ENCODE measurements around the gene SCN2B. TPM values are rescaled to one million over a fixed set of nuclear protein-coding genes. Genes with fewer than 3 reads are reported as not detected.

Gene SCN2B
- total and polyA plus RNA-seq, 2 of the 4 experiments (the other 2 are of a cell fraction): under 0.01 to 0.05 TPM

DNA sequence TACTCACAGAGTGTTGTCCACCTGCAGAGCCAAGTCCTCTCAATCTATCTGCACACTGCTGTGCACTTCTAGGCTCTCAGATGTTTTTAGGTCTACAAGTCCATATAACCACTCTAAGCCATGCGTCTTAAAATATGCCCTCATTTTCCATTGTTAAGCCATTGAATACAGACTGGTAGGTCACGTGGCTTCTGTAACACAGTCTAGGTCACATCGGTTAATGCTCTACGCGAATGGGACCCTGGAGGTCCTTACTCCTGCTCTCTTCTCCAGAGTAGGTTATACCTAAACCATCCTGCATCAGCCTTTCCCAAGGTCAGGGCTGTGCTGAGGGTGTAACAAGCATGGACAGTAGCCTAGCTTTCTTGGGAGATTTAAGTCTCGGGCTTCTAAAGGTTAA is 47.6 kb upstream of the SCN2B start:
- Histone ChIP-seq H3K79me1 (ENCODE audit: low read depth in 1 of 2, low read length in 2 of 2) (no peaks in the 10 kb centered on the region), H3K9me3 (ENCODE audit: control insufficient read depth, insufficient read depth, low read length) (no peaks in the 10 kb centered on the region), H3K14ac (replicated peaks; ENCODE audit: low read depth, low read length) (no peak overlapping the region), H3K9me1 (ENCODE audit: insufficient read depth, low read length) (no peaks in the 10 kb centered on the region), H3K56ac (ENCODE audit: extremely low read depth, insufficient read depth, low read length) (no peak overlapping the region), H3K4me2 (ENCODE audit: low read depth, low read length) (no peak overlapping the region), H3K36me3 (ENCODE audit: control insufficient read depth, insufficient read depth, low read length) (no peaks in the 10 kb centered on the region), H3K18ac (ENCODE audit: low read depth, low read length) (no peak overlapping the region), H4K20me1 (ENCODE audit: insufficient read depth, low read length) (no peaks in the 10 kb centered on the region), H2BK15ac (ENCODE audit: low read depth, low read length) (no peak overlapping the region), H4K8ac (ENCODE audit: low read depth in 2 of 2, low read length in 2 of 2) (no peak overlapping the region), H2AK5ac (ENCODE audit: low read depth, low read length) (no peak overlapping the region), H2BK120ac (ENCODE audit: low read depth, low read length) (no peak overlapping the region), H3K23ac (ENCODE audit: low read depth, low read length) (no peak overlapping the region), H4K91ac (ENCODE audit: insufficient read depth, low read depth, low read length) (no peak overlapping the region), H2BK5ac (ENCODE audit: low read depth, low read length, poor library complexity, severe bottlenecking) (no peak overlapping the region), H3K27ac (ENCODE audit: insufficient read depth, low read length) (no peak overlapping the region), H3K27me3 (ENCODE audit: control insufficient read depth, insufficient read depth, low read length) (no peaks in the 10 kb centered on the region; the same call in 1 of the 2 replicates), H4K5ac (ENCODE audit: low read depth, low read length) (no peak overlapping the region), H2BK20ac (ENCODE audit: low read depth, low read length) (no peak overlapping the region), H2AK9ac (replicated peaks; ENCODE audit: low read depth, low read length, poor library complexity) (no peak overlapping the region), H2AFZ (replicated peaks; ENCODE audit: low read length, poor library complexity) (no peak overlapping the region), H3K9ac (ENCODE audit: low read depth, low read length) (no peak overlapping the region), H3K4ac (ENCODE audit: low read depth, low read length) (no peak overlapping the region), H3K4me3 (ENCODE audit: insufficient read depth, low read depth, low read length) (no peak overlapping the region), H3K4me1 (ENCODE audit: control insufficient read depth, insufficient read depth, low read length) (no peaks in the 10 kb centered on the region)
- 67% methylated on average over 1 of the region's 6 CpGs; no CpG with 5 or more reads in 1 of the 2 experiments for WGBS, 2 experiments (ENCODE audit: extremely low coverage in 2 of 2, insufficient read length in 1 of 2)
- TF ChIP-seq MAZ (IDR thresholded peaks at IDR 0.05; ENCODE audit: borderline replicate concordance, low read depth, low read length) (no peak), CHD1 (IDR thresholded peaks at IDR 0.05; ENCODE audit: low read depth, low read length) (no peak), RCOR1 (IDR thresholded peaks at IDR 0.05; ENCODE audit: insufficient replicate concordance, low read length) (no peak), SMC3 (IDR thresholded peaks at IDR 0.05; ENCODE audit: low read depth, low read length) (no peak), FOS (IDR thresholded peaks at IDR 0.05; ENCODE audit: low read depth, low read length) (no peak), BHLHE40 (IDR thresholded peaks at IDR 0.05; ENCODE audit: low read depth, low read length) (no peak), RFX5 (IDR thresholded peaks at IDR 0.05; ENCODE audit: low read depth, low read length) (no peak), MXI1 (IDR thresholded peaks at IDR 0.05; ENCODE audit: borderline replicate concordance, low read depth, low read length) (no peak), MAFK (IDR thresholded peaks at IDR 0.05; ENCODE audit: low read depth, low read length) (no peak), RAD21 (IDR thresholded peaks at IDR 0.05; ENCODE audit: low read length) (no peak)
- TF ChIP-seq, protein P1, sequence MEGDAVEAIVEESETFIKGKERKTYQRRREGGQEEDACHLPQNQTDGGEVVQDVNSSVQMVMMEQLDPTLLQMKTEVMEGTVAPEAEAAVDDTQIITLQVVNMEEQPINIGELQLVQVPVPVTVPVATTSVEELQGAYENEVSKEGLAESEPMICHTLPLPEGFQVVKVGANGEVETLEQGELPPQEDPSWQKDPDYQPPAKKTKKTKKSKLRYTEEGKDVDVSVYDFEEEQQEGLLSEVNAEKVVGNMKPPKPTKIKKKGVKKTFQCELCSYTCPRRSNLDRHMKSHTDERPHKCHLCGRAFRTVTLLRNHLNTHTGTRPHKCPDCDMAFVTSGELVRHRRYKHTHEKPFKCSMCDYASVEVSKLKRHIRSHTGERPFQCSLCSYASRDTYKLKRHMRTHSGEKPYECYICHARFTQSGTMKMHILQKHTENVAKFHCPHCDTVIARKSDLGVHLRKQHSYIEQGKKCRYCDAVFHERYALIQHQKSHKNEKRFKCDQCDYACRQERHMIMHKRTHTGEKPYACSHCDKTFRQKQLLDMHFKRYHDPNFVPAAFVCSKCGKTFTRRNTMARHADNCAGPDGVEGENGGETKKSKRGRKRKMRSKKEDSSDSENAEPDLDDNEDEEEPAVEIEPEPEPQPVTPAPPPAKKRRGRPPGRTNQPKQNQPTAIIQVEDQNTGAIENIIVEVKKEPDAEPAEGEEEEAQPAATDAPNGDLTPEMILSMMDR (conservative IDR thresholded peaks at IDR 0.05; ENCODE audit: low read depth, low read length): no peak
- TF ChIP-seq, protein P2, sequence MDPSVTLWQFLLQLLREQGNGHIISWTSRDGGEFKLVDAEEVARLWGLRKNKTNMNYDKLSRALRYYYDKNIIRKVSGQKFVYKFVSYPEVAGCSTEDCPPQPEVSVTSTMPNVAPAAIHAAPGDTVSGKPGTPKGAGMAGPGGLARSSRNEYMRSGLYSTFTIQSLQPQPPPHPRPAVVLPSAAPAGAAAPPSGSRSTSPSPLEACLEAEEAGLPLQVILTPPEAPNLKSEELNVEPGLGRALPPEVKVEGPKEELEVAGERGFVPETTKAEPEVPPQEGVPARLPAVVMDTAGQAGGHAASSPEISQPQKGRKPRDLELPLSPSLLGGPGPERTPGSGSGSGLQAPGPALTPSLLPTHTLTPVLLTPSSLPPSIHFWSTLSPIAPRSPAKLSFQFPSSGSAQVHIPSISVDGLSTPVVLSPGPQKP (IDR thresholded peaks at IDR 0.05; ENCODE audit: borderline replicate concordance, low read depth, low read length): no peak
- TF ChIP-seq, protein P3, sequence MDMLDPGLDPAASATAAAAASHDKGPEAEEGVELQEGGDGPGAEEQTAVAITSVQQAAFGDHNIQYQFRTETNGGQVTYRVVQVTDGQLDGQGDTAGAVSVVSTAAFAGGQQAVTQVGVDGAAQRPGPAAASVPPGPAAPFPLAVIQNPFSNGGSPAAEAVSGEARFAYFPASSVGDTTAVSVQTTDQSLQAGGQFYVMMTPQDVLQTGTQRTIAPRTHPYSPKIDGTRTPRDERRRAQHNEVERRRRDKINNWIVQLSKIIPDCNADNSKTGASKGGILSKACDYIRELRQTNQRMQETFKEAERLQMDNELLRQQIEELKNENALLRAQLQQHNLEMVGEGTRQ (IDR thresholded peaks at IDR 0.05; ENCODE audit: low read depth, low read length): no peak
- in situ Hi-C loops (cut with MboI; ENCODE audit: low sequenced_read_pairs) (no loop called here), intact Hi-C loops (cut with micrococcal nuclease) (no loop called here), dilution Hi-C loops (cut with HindIII; ENCODE audit: low sequenced_read_pairs, unreplicated experiment) (no loop called here)
- POLR2A ChIA-PET (ENCODE audit: unreplicated experiment): no interaction called here
- no peak for ATAC-seq (ENCODE audit: low read depth)
- CTCF ChIA-PET: no interaction called here
- BruUV-seq (replicated peaks): no TSS peak
- no peak for DNase-seq

Measured in IMR-90 (cell line).